HG03280 (cell line): ENCODE measurements around the gene VPREB3.

Source experiments
- ATAC-seq: cut with Tn5 transposase; IDR thresholded peaks from one replicate; pipeline ENCODE4 v1.9.1; 2021; ENCODE audit warnings: mild to moderate bottlenecking, moderate library complexity; ENCODE audit not compliant: unreplicated experiment

Gene VPREB3

GRCh38 chr22:23767673-23768548 lies 13.7 kb upstream of the VPREB3 start, which contains the start of gene CHCHD10:
CHCHD10 (minus strand) TSS chr22:23767972; CDS start chr22:23767874, 98 bp downstream.
- peak; percentile 64 for ATAC-seq

- no peak for ATAC-seq
Observed at GRCh38 chr22:23767303-23767672, 13.1 kb upstream of the VPREB3 start.

GRCh38 chr22:23764899-23765881 lies 11.0 kb upstream of the VPREB3 start:
- ATAC-seq = no peak

GRCh38 chr22:23763954-23764353 lies 9.7 kb upstream of the VPREB3 start:
- ATAC-seq = no peak

GRCh38 chr22:23763579-23763945 lies 9.3 kb upstream of the VPREB3 start:
- no peak for ATAC-seq

- ATAC-seq = no peak
Observed at GRCh38 chr22:23762842-23763578, 8.8 kb upstream of the VPREB3 start, which contains the start of gene C22orf15. C22orf15 (plus strand) TSS chr22:23762990; CDS start chr22:23763307, 317 bp downstream.

GRCh38 chr22:23760056-23760455 lies 5.8 kb upstream of the VPREB3 start:
- no peak for ATAC-seq

GRCh38 chr22:23759566-23759965 lies 5.3 kb upstream of the VPREB3 start:
- no peak for ATAC-seq

- no peak for ATAC-seq
Observed at GRCh38 chr22:23756891-23757290, 2.7 kb upstream of the VPREB3 start.

- no peak for ATAC-seq
Observed at GRCh38 chr22:23755711-23756110, 1.5 kb upstream of the VPREB3 start.

- ATAC-seq = no peak
Observed at GRCh38 chr22:23754980-23755636, 883 bp upstream of the VPREB3 start.

- ATAC-seq = no peak
Observed at GRCh38 chr22:23753385-23753784, 840 bp downstream of the VPREB3 start.

GRCh38 chr22:23752750-23753149 lies 1.5 kb downstream of the VPREB3 start:
- no peak for ATAC-seq

- ATAC-seq = no peak
Observed at GRCh38 chr22:23752090-23752691, 2.0 kb downstream of the VPREB3 start.

- ATAC-seq = no peak
Observed at GRCh38 chr22:23751441-23751996, 2.7 kb downstream of the VPREB3 start.

GRCh38 chr22:23750714-23751440 lies 3.3 kb downstream of the VPREB3 start, which contains the start of gene ZNF70:
ZNF70 (minus strand) TSS chr22:23751112; CDS start chr22:23745140, 5,972 bp downstream.
- ATAC-seq = peak; percentile 82

GRCh38 chr22:23750367-23750713 lies 3.9 kb downstream of the VPREB3 start:
- ATAC-seq = no peak

GRCh38 chr22:23749841-23750301 lies 4.4 kb downstream of the VPREB3 start:
- no peak for ATAC-seq

GRCh38 chr22:23745791-23746190 lies 8.4 kb downstream of the VPREB3 start:
- no peak for ATAC-seq
